Panc1 (cell line): ENCODE measurements around the gene TBC1D21. TPM values are rescaled to one million over a fixed set of nuclear protein-coding genes. Genes with fewer than 3 reads are reported as not detected.
A peak's percentile ranks its signal among the peaks of the same experiment; 100 is the strongest.

Source experiments
- ATAC-seq: fragments of 200-7000 bp; cut with Tn5 transposase; 2 replicates; pipeline ENCODE4 v1.9.1; 2020; ENCODE audit warnings: mild to moderate bottlenecking, moderate library complexity
- BruUV-seq: library from RNA; stranded (reverse); fragments of 400-500 nt; replicated peaks from 2 replicates; lab custom pipeline; 2021; lab: Mats Ljungman, UMichigan
- CTCF ChIA-PET: fragments of 300-600 bp; sonication (Branson Sonifier 250); formaldehyde crosslinking; loops from one replicate; lab custom pipeline; 2022; ENCODE audit warnings: antibody characterized with exemption; lab: Charles Lee
- POLR2A ChIA-PET: fragments of 300-600 bp; sonication (Branson Sonifier 250); formaldehyde crosslinking; loops from one replicate; lab custom pipeline; 2022; ENCODE audit warnings: antibody characterized with exemption; lab: Charles Lee
- DNase-seq: peaks from one replicate; pipeline ENCODE4 v3.0.0-alpha.2; 2010; ENCODE audit warnings: low read depth, low spot score
- H3K27ac ChIP-seq: 2 replicates; pipeline ENCODE4 v1.5.1; 2011; ENCODE audit warnings: mild to moderate bottlenecking, low read length, inconsistent platforms
- H3K27me3 ChIP-seq: fragments of 200-500 bp; sonication (Bioruptor generic); 2 replicates; pipeline ENCODE4 v1.6.0; 2014; ENCODE audit warnings: low read length, inconsistent platforms; ENCODE audit not compliant: control insufficient read depth, insufficient read depth
- H3K36me3 ChIP-seq: fragments of 200-500 bp; sonication (Bioruptor generic); 2 replicates; pipeline ENCODE4 v1.5.1; 2014; ENCODE audit warnings: inconsistent platforms, mild to moderate bottlenecking, low read length, moderate library complexity; ENCODE audit not compliant: control insufficient read depth, insufficient read depth
- H3K4me1 ChIP-seq: 2 replicates; pipeline ENCODE4 v1.5.1; 2011; ENCODE audit warnings: inconsistent platforms, mild to moderate bottlenecking, low read length, moderate library complexity; ENCODE audit not compliant: control insufficient read depth, insufficient read depth
- H3K4me3 ChIP-seq, 2 experiments: 2 replicates each; pipeline ENCODE4 v1.5.1; 2011 to 2012; ENCODE audit warnings: low read depth in 2 of 2, low read length in 2 of 2, mild to moderate bottlenecking in 2 of 2, inconsistent platforms in 1 of 2, moderate library complexity in 1 of 2
- H3K9me3 ChIP-seq: fragments of 200-500 bp; sonication (Bioruptor generic); 2 replicates; pipeline ENCODE4 v1.5.1; 2014; ENCODE audit warnings: low read depth, mild to moderate bottlenecking, inconsistent platforms, low read length, moderate library complexity; ENCODE audit not compliant: control insufficient read depth, insufficient read depth
- POLR2AphosphoS5 ChIP-seq: IDR thresholded peaks from 2 replicates; pipeline ENCODE4 v1.6.1; 2012; ENCODE audit warnings: mild to moderate bottlenecking, low read depth, low read length, moderate library complexity
- SIN3A ChIP-seq: IDR thresholded peaks from 2 replicates; pipeline ENCODE4 v1.6.1; 2012; ENCODE audit warnings: low read depth, mild to moderate bottlenecking, low read length, moderate library complexity, borderline replicate concordance; ENCODE audit not compliant: insufficient read depth
- TCF7L2 ChIP-seq: IDR thresholded peaks from 2 replicates; pipeline ENCODE4 v1.6.1; 2011; ENCODE audit warnings: mild to moderate bottlenecking, low read depth, low read length, inconsistent platforms
- in situ Hi-C: cut with HindIII; loops from 2 replicates; pipeline ENCODE4 v1.10.0; 2016; ENCODE audit warnings: low sequenced_read_pairs, low pct_unique_long_range_greater_than_20kb
- intact Hi-C: fragments of 100-400 bp; cut with micrococcal nuclease; formaldehyde crosslinking; loops from one replicate; pipeline ENCODE4 v1.10.0; 2022; ENCODE audit not compliant: unreplicated experiment
- total RNA-seq: library from RNA; stranded (reverse); gene quantifications from one replicate; pipeline ENCODE4 v1.2.1, GENCODE V29; 2021; ENCODE audit not compliant: unreplicated experiment
- TF ChIP-seq, protein P1 (sequence below): fragments of 450-650 bp; IDR thresholded peaks from 2 replicates; pipeline ENCODE4 v1.5.1; 2017; ENCODE audit warnings: mild to moderate bottlenecking
- TF ChIP-seq, protein P2 (sequence below), 2 experiments: IDR thresholded peaks; 2 replicates each; pipeline ENCODE4 v1.6.1; 2011 to 2012; ENCODE audit warnings: low read depth in 2 of 2, control low read depth in 1 of 2, low read length in 1 of 2, mild to moderate bottlenecking in 1 of 2, moderate library complexity in 1 of 2; ENCODE audit not compliant: insufficient read depth in 1 of 2

TBC1D21 gene
- total RNA-seq, 1 experiment from 2014 or later: not detected

DNA sequence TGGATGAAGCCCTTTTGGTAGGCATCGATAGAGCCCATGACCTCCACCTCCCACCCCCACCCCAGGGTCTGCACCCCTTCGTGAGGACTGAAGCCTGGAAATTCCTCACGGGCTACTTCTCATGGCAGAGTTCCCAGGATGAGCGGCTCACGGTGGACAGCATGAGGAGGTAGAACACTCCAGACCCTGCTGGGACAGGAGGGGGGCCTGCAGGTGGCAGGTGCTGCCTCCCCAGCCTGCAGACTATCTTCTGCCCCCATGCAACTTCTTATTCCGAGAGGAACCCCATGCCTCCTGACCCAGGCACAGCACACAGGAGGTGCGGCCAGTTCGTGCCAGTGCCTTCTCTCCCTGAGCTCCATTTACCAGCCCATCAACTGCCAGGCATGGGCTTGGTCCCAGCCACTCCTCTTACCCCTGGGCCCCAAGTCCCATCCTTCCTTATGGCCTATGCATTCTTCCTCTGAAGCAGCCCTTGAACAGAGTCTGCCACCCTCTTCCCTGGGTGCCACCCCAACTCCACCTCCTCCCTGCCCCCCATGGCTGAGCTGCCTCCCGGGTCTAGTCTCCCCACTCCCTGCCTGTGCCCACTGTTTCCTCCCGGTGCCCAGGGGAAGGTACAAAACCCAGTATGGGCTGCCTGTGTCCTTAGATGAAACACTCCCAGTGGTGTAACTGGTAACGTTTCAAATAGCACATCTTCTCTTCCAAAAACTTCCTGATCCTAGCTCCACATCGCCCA, 8.4 kb downstream of the TBC1D21 start:
- H3K4me3 ChIP-seq: no peak overlapping the region
- no peaks in the 10 kb centered on the region for H3K9me3 ChIP-seq
- in situ Hi-C loops: no loop called here
- TF ChIP-seq POLR2AphosphoS5 (no peak), TCF7L2 (no peak), SIN3A (no peak)
- TF ChIP-seq, protein P1, sequence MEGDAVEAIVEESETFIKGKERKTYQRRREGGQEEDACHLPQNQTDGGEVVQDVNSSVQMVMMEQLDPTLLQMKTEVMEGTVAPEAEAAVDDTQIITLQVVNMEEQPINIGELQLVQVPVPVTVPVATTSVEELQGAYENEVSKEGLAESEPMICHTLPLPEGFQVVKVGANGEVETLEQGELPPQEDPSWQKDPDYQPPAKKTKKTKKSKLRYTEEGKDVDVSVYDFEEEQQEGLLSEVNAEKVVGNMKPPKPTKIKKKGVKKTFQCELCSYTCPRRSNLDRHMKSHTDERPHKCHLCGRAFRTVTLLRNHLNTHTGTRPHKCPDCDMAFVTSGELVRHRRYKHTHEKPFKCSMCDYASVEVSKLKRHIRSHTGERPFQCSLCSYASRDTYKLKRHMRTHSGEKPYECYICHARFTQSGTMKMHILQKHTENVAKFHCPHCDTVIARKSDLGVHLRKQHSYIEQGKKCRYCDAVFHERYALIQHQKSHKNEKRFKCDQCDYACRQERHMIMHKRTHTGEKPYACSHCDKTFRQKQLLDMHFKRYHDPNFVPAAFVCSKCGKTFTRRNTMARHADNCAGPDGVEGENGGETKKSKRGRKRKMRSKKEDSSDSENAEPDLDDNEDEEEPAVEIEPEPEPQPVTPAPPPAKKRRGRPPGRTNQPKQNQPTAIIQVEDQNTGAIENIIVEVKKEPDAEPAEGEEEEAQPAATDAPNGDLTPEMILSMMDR: no peak
- TF ChIP-seq, protein P2, sequence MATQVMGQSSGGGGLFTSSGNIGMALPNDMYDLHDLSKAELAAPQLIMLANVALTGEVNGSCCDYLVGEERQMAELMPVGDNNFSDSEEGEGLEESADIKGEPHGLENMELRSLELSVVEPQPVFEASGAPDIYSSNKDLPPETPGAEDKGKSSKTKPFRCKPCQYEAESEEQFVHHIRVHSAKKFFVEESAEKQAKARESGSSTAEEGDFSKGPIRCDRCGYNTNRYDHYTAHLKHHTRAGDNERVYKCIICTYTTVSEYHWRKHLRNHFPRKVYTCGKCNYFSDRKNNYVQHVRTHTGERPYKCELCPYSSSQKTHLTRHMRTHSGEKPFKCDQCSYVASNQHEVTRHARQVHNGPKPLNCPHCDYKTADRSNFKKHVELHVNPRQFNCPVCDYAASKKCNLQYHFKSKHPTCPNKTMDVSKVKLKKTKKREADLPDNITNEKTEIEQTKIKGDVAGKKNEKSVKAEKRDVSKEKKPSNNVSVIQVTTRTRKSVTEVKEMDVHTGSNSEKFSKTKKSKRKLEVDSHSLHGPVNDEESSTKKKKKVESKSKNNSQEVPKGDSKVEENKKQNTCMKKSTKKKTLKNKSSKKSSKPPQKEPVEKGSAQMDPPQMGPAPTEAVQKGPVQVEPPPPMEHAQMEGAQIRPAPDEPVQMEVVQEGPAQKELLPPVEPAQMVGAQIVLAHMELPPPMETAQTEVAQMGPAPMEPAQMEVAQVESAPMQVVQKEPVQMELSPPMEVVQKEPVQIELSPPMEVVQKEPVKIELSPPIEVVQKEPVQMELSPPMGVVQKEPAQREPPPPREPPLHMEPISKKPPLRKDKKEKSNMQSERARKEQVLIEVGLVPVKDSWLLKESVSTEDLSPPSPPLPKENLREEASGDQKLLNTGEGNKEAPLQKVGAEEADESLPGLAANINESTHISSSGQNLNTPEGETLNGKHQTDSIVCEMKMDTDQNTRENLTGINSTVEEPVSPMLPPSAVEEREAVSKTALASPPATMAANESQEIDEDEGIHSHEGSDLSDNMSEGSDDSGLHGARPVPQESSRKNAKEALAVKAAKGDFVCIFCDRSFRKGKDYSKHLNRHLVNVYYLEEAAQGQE (IDR thresholded peaks at IDR 0.05; ENCODE audit: insufficient read depth in 1 of 2, low read depth in 2 of 2, low read length in 1 of 2): no peak
- peaks cover 2% of the 10 kb centered on the region; the same call in 1 of the 2 replicates for H3K27me3 ChIP-seq
- ATAC-seq (no peak), DNase-seq (no peak)
- H3K27ac ChIP-seq: no peak overlapping the region
- no peaks in the 10 kb centered on the region for H3K4me1 ChIP-seq
- no TSS peak for BruUV-seq
- H3K36me3 ChIP-seq: no peaks in the 10 kb centered on the region
- POLR2A ChIA-PET: no interaction called here
- intact Hi-C loops: no loop called here
- CTCF ChIA-PET: interaction anchor here (0.6 kb wide), 1 partner anchor 559 kb away, joined by 5 read pairs; no protein-coding TSS in a partner anchor

DNA sequence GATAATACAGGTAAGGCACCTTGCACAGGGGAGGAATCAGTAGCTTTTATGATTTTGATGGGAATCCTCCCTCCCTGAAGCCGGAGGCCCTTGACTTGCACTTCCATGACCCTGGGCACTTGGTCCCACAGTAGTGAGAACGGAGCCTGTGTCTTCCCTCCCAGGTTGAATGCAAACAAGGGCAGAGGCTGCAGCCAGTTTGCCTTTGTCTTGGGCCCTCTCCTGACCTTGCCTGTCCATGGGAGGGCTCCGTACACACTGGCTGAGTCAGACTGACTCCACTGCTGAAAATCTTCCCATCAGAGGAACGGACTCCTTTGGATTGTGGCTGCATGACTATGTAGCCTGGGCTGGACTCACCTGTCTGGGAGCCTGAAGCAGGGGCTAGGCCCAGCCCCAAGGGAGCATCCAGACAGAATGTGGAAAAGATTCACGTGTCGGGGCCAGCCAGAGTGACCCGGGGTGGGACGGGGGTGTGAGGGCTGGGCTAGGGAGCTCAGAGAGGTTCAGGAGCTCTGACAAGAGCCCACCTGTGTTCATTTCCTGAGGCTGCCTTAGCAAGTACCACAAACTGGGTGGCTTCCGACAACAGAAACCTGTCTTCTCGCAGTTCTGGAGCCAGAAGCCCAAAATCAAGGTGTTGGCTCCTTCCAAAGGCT, 9.5 kb downstream of the TBC1D21 start:
- Histone ChIP-seq H3K27me3 (no peaks in the 10 kb centered on the region; the same call in 1 of the 2 replicates), H3K4me3 (no peak overlapping the region), H3K9me3 (no peaks in the 10 kb centered on the region), H3K4me1 (no peaks in the 10 kb centered on the region), H3K27ac (no peak overlapping the region), H3K36me3 (no peaks in the 10 kb centered on the region)
- CTCF ChIA-PET: no interaction called here
- no TSS peak for BruUV-seq
- ATAC-seq: peak; percentile 32; the same call in 1 of the 2 replicates
- no peak for DNase-seq
- TF ChIP-seq POLR2AphosphoS5: no peak
- TF ChIP-seq SIN3A: no peak
- no peak for TF ChIP-seq TCF7L2
- TF ChIP-seq, protein P1: no peak
- TF ChIP-seq, protein P2 (IDR thresholded peaks at IDR 0.05; ENCODE audit: insufficient read depth in 1 of 2, low read depth in 2 of 2, low read length in 1 of 2): no peak
- in situ Hi-C loops (no loop called here), intact Hi-C loops (no loop called here)
- POLR2A ChIA-PET: no interaction called here
